ENCODE results near the gene KLHL9. TPM values are rescaled to one million over a fixed set of nuclear protein-coding genes. Genes with fewer than 3 reads are reported as not detected.
A peak's percentile ranks its signal among the peaks of the same experiment; 100 is the strongest.

The KLHL9 gene
- total RNA-seq, 1 donor from 2014 or later, result 22.7 TPM

DNA sequence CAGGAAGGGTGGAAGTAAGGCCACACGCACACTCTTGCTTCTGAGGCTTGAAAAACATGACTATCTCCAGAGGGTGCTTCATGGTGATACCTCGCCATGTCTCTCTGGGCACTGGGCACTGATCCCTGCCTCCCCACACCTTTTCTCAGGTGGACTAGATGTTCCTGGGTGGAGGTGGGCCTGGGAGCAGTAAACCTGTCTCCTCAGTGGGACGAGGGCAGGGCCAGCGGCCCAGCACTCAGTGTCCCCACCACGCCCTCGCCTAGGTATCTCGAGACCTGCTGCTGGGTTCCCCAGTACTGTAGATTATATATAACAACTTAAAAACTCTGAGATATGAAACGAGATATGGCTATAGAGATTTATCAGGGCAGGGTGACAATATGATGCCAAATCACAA is 27.1 kb upstream of the KLHL9 start:
- intact Hi-C loops (cut with DNase I), result no loop called here
- Histone ChIP-seq H3K4me3 (no peak overlapping the region), H3K27me3 (ENCODE audit: low read depth) (peaks cover 4% of the 10 kb centered on the region), H3K36me3 (no peaks in the 10 kb centered on the region), H3K4me1 (no peaks in the 10 kb centered on the region), H3K27ac (no peak overlapping the region), H3K9me3 (no peaks in the 10 kb centered on the region)
- TF ChIP-seq, protein P1, sequence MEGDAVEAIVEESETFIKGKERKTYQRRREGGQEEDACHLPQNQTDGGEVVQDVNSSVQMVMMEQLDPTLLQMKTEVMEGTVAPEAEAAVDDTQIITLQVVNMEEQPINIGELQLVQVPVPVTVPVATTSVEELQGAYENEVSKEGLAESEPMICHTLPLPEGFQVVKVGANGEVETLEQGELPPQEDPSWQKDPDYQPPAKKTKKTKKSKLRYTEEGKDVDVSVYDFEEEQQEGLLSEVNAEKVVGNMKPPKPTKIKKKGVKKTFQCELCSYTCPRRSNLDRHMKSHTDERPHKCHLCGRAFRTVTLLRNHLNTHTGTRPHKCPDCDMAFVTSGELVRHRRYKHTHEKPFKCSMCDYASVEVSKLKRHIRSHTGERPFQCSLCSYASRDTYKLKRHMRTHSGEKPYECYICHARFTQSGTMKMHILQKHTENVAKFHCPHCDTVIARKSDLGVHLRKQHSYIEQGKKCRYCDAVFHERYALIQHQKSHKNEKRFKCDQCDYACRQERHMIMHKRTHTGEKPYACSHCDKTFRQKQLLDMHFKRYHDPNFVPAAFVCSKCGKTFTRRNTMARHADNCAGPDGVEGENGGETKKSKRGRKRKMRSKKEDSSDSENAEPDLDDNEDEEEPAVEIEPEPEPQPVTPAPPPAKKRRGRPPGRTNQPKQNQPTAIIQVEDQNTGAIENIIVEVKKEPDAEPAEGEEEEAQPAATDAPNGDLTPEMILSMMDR (IDR thresholded peaks at IDR 0.05), result no peak
- ATAC-seq, result no peak
- no peak for DNase-seq

DNA sequence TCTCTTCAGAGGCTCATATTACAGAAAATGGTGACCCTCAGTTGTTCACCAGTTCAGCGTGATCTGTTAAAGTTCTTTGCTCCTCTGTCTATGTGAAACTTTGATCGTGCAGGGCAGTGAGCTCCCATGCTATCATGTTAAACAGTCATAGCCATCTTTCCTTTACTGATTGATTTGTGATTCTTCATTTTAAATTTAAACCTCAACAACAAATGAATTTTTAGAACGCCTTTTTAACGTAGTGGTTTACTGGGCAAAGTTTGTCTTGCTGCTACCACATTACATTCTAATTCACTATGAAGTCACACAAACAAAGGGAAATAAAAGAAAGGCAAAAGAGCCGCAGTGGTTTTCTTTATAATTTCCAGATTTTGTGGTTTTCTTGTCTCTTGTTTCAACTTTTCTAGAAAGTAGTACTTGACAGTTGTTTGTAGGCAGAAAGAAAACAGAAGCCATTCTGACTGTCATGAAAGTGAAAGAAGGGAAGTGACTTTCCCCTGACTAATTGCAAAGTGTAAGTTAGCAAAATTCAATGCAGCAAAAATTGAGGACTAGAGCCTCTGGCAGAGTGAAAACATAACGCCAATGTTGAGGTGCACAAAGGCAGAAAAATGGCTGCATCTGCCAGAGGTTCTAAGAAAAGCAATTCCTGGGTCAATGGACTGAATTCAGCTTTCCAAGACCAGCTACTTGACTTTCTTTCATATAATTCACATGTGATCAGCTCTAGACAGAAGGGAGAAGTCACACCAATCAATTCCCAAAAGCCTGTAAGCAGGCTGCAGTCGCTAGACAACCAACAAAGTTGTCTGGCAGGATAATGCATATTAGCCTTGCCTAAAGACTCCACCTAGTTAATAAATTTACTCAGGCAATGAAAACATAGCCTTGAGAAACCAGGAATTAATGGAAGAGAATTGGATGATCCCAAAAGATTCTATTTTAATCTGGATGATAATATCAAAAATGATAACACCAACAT is 22.6 kb upstream of the KLHL9 start:
- intact Hi-C loops (cut with DNase I), result no loop called here
- Histone ChIP-seq H3K27me3 (ENCODE audit: low read depth) (no peaks in the 10 kb centered on the region), H3K27ac (peak overlapping the region; percentile 7), H3K4me3 (no peak overlapping the region), H3K36me3 (no peaks in the 10 kb centered on the region), H3K9me3 (no peaks in the 10 kb centered on the region), H3K4me1 (no peaks in the 10 kb centered on the region)
- DNase-seq (no peak), ATAC-seq (no peak)
- TF ChIP-seq, protein P1 (IDR thresholded peaks at IDR 0.05), result no peak

- no peak for ATAC-seq
- TF ChIP-seq, protein P1 (IDR thresholded peaks at IDR 0.05), result no peak
- Histone ChIP-seq H3K36me3 (no peaks in the 10 kb centered on the region), H3K27me3 (ENCODE audit: low read depth) (no peaks in the 10 kb centered on the region), H3K4me1 (no peaks in the 10 kb centered on the region), H3K27ac (no peak within 1 kb of the TSS), H3K4me3 (no peak within 1 kb of the TSS), H3K9me3 (no peaks in the 10 kb centered on the region)
- no peak for DNase-seq
- intact Hi-C loops (cut with DNase I), result no loop called here
Observed at GRCh38 chr9:21350787-21351186, 15.6 kb upstream of the KLHL9 start, which contains the start of gene IFNA6. Gene IFNA6 (minus strand): TSS chr9:21350887. CDS start chr9:21350887, 0 bp downstream.

- DNase-seq, result no peak
- H3K27me3 ChIP-seq (ENCODE audit: low read depth), result no peaks in the 10 kb centered on the region
- intact Hi-C loops (cut with DNase I), result no loop called here
- H3K4me3 ChIP-seq, result no peak overlapping the region
- H3K9me3 ChIP-seq, result no peaks in the 10 kb centered on the region
- no peak for ATAC-seq
- H3K27ac ChIP-seq, result no peak overlapping the region
- TF ChIP-seq, protein P1 (IDR thresholded peaks at IDR 0.05), result no peak
- H3K36me3 ChIP-seq, result no peaks in the 10 kb centered on the region
- H3K4me1 ChIP-seq, result no peaks in the 10 kb centered on the region
Observed at GRCh38 chr9:21348430-21348970, 13.3 kb upstream of the KLHL9 start.

GRCh38 chr9:21340735-21341134 is 5.5 kb upstream of the KLHL9 start:
- Histone ChIP-seq H3K27me3 (ENCODE audit: low read depth) (no peaks in the 10 kb centered on the region), H3K27ac (no peak overlapping the region), H3K4me3 (no peak overlapping the region), H3K36me3 (no peaks in the 10 kb centered on the region), H3K4me1 (peaks cover 3% of the 10 kb centered on the region), H3K9me3 (no peaks in the 10 kb centered on the region)
- intact Hi-C loops (cut with DNase I), result no loop called here
- TF ChIP-seq, protein P1 (IDR thresholded peaks at IDR 0.05), result no peak
- no peak for ATAC-seq
- no peak for DNase-seq

Data from lower lobe of right lung (tissue), 2 donors.